Testis (tissue), 3 donors: Measurements from ENCODE around the gene NUMA1. TPM values are rescaled to one million over a fixed set of nuclear protein-coding genes. Genes with fewer than 3 reads are reported as not detected.

ENCODE experiments used
- DNase-seq: peaks from one replicate; pipeline ENCODE4 v3.0.0-alpha.2; 2019
- H3K27ac ChIP-seq, 2 donors: fragments of 200-600 bp; sonication (generic); one replicate each; pipeline ENCODE4 v1.5.1; 2019
- H3K27me3 ChIP-seq: fragments of 200-600 bp; sonication (generic); one replicate; pipeline ENCODE4 v1.5.1; 2019
- H3K36me3 ChIP-seq: fragments of 200-600 bp; sonication (generic); one replicate; pipeline ENCODE4 v1.5.1; 2017; ENCODE audit warnings: low read depth; ENCODE audit errors: missing control alignments
- H3K4me1 ChIP-seq: fragments of 200-600 bp; sonication (generic); one replicate; pipeline ENCODE4 v1.5.1; 2019
- H3K4me3 ChIP-seq, 2 donors: fragments of 200-600 bp; sonication (generic); one replicate each; pipeline ENCODE4 v1.5.1; 2017 to 2019
- H3K9me3 ChIP-seq: fragments of 200-600 bp; sonication (generic); one replicate; pipeline ENCODE4 v1.5.1; 2017
- POLR2A ChIP-seq: fragments of 450-650 bp; IDR thresholded peaks from one replicate; pipeline ENCODE4 v1.6.1; 2017; ENCODE audit warnings: antibody characterized with exemption, mild to moderate bottlenecking, moderate library complexity
- WGBS, 2 donors: methylation state at CpG; one replicate each; pipeline ENCODE4 v1.1.5; 2018; 5-methylcytosine and 5-hydroxymethylcytosine counted together
- intact Hi-C: fragments of 100-400 bp; cut with DNase I; formaldehyde crosslinking; loops from one replicate; pipeline ENCODE4 v1.15.1; 2023; ENCODE audit warnings: low total_unique reads
- polyA plus RNA-seq: library from polyadenylated mRNA; stranded (reverse); fragments of 350-450 nt; fragmentation: Illumina TruSeq; extraction: RNeasy Lipid Tissue Mini Kit (QIAGEN cat#74804); gene quantifications from one replicate; pipeline ENCODE4 v1.2.3, GENCODE V29; 2014; ENCODE audit warnings: low read depth, low replicate concordance; ENCODE audit not compliant: insufficient read depth
- total RNA-seq, 2 donors: library from RNA; depleted of rRNA; stranded (reverse); fragments of >200 nt; gene quantifications; one replicate each; pipeline ENCODE4 v1.2.3, GENCODE V29; 2016
- TF ChIP-seq, protein P1 (sequence below), 3 experiments: fragments of 450-650 bp in 2 of 3; fragments of 200-600 bp in 1 of 3; sonication (generic) in 1 of 3; IDR thresholded peaks; one replicate each; pipeline ENCODE4 v1.5.1; 2016 to 2019; ENCODE audit warnings: antibody characterized with exemption in 3 of 3, mild to moderate bottlenecking in 2 of 3, moderate library complexity in 1 of 3

NUMA1 gene
- total and polyA plus RNA-seq, 3 donors from 2014 or later, result 186 to 470 (median 452) TPM

DNA sequence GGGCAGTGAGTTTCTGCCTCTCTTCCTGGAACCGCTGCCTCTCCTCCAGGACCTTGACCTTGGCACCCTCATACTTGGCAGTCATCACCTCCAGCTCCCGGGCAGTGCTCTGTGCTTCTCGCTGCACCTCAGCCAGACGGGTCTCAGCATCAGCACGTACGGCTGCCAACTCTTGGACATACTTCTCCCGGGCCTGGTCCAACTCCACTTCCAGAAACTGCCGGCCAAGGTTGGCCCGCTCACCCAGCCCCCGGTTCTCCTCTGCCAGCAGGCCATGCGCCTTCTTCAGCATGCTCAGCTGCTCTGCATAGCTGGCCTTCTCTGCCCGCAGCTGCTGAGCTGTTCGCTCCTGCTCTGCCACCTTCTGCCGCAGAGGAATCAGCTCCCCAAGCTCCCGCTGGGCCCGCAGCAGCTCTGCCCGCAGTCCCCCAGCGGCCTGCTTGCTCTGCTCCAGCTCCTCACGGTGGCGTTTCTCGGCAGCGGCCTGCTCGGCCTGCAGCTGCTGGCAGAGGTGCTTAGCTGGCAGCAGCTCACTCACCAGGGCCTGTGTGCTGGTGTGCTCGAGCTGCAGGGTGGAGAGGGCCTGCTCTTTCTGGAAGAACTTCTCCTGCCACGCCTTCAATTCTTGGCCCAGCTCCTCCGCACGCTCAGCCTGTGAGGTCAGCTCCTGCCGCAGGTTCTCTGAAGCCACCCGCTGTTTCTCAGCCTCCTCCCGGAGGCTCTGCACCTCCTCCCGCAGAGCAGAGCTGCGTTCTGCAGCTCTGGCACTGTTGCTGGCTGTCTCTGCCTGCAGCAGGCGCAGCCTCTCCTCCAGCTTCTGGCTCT is 67.2 kb downstream of the NUMA1 start:
- TF ChIP-seq POLR2A, result no peak
- TF ChIP-seq, protein P1, sequence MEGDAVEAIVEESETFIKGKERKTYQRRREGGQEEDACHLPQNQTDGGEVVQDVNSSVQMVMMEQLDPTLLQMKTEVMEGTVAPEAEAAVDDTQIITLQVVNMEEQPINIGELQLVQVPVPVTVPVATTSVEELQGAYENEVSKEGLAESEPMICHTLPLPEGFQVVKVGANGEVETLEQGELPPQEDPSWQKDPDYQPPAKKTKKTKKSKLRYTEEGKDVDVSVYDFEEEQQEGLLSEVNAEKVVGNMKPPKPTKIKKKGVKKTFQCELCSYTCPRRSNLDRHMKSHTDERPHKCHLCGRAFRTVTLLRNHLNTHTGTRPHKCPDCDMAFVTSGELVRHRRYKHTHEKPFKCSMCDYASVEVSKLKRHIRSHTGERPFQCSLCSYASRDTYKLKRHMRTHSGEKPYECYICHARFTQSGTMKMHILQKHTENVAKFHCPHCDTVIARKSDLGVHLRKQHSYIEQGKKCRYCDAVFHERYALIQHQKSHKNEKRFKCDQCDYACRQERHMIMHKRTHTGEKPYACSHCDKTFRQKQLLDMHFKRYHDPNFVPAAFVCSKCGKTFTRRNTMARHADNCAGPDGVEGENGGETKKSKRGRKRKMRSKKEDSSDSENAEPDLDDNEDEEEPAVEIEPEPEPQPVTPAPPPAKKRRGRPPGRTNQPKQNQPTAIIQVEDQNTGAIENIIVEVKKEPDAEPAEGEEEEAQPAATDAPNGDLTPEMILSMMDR (IDR thresholded peaks at IDR 0.05), result no peak
- DNase-seq, result peak; percentile 84
- 39 to 62% methylated on average over 16 to 31 of the region's 33 CpGs for WGBS, 2 donors
- intact Hi-C loops, result no loop called here
- Histone ChIP-seq H3K27ac (peak overlapping the region in 1 of 2 donors; percentile 44), H3K4me1 (peaks cover 32% of the 10 kb centered on the region), H3K9me3 (no peaks in the 10 kb centered on the region), H3K36me3 (no peaks in the 10 kb centered on the region), H3K4me3 (no peak overlapping the region), H3K27me3 (no peaks in the 10 kb centered on the region)

DNA sequence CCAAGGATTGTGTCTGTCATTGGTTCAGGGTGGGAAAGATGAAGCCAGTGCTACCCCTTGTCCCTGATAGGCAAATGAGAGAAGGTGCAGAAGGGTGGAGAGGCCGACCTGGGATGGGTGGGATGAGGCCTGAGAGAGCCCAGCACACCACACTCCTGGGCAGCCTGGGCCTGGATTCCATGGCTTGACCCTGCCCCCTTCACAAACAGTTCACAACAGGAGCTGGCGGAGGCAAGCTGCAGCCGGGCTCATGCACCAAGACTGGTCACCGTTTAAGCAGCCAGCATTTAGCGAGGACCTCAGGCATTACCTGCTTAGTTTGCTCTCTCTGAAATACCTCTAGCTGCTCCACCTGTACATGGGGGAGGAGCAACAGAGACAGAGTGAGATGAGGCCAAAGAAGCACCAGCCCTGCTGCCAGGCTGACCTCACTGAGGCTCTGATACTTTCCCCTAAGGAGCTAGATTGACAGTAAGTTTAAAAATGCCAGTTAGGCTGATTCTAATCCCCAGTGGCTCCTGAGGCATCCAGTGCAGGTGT is 68.2 kb downstream of the NUMA1 start:
- 72 to 93% methylated on average over 2 to 5 of the region's 5 CpGs for WGBS, 2 donors
- TF ChIP-seq POLR2A, result no peak
- TF ChIP-seq, protein P1 (IDR thresholded peaks at IDR 0.05), result no peak
- H3K9me3 ChIP-seq, result no peaks in the 10 kb centered on the region
- intact Hi-C loops, result no loop called here
- H3K4me1 ChIP-seq, result peaks cover 32% of the 10 kb centered on the region
- H3K27me3 ChIP-seq, result no peaks in the 10 kb centered on the region
- H3K36me3 ChIP-seq, result no peaks in the 10 kb centered on the region
- no peak overlapping the region for H3K27ac ChIP-seq
- H3K4me3 ChIP-seq, result no peak overlapping the region
- no peak for DNase-seq

DNA sequence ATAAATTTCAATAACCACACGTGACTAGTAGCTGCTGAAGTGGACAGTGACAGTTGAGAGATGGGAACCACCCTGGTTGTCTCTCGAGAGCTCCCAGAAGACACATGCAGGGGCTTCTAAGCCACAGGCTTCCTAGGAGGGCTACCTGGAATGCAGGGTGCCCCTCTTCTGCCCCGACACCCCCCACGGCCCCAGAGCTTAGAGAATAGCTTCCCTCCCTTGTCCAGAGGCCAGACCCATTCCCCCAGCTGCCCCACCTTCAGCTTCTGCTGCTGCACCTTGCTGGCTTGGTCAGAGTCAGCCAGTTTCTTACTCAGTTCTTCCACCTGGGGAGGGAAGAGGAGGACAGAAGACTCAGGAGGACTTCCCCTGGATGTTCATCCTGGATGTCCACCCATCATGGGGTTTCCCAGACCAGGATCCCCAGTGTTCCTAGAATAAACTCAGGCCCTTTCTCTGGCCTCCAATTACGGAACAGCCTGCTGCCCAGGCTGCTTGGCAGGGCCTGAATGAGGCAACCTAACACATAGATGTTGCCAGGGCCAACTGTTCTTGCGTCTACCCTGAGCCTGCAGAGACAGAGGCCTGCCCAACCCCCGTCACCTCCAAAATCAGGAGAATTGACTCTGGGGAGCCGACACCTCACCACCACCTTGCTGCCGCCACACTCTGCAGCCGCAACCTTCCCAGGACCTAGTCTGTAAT is 69.7 kb downstream of the NUMA1 start:
- Histone ChIP-seq H3K27ac (no peak overlapping the region), H3K36me3 (no peaks in the 10 kb centered on the region), H3K4me1 (peaks cover 32% of the 10 kb centered on the region), H3K4me3 (no peak overlapping the region), H3K9me3 (no peaks in the 10 kb centered on the region), H3K27me3 (no peaks in the 10 kb centered on the region)
- DNase-seq, result no peak
- TF ChIP-seq, protein P1 (IDR thresholded peaks at IDR 0.05), result no peak
- no peak for TF ChIP-seq POLR2A
- WGBS, 2 donors, result 83 to 84% methylated on average over 4 to 10 of the region's 10 CpGs
- intact Hi-C loops, result no loop called here

DNA sequence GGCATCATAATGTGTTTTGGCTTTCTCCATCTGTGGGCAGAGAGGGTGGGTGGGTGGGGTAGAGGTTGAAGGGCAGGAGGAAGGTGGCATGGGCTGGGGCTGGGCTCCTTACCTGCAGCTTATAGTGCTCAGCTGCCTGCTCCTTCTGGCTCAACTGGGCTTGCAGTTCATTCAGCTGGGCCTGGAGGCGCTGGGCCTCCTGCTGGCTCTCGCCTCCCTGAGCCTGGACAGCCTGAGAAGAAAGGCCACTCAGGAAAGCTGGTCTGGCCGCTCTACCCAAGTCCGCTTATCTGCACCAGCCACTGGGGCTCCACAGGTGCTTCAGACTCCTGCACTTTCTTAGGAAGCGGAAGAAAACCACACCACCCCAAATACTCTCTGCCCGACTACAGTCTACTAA is 71.2 kb downstream of the NUMA1 start:
- intact Hi-C loops, result no loop called here
- Histone ChIP-seq H3K9me3 (no peaks in the 10 kb centered on the region), H3K27me3 (no peaks in the 10 kb centered on the region), H3K27ac (no peak overlapping the region), H3K4me3 (no peak overlapping the region), H3K4me1 (peaks cover 18% of the 10 kb centered on the region), H3K36me3 (peaks cover 5% of the 10 kb centered on the region)
- DNase-seq, result no peak
- WGBS, 2 donors, result 93 to 94% methylated on average over 3 to 6 of the region's 6 CpGs
- TF ChIP-seq, protein P1 (IDR thresholded peaks at IDR 0.05), result no peak
- no peak for TF ChIP-seq POLR2A
